Osteocyte (in vitro differentiated cells): ENCODE measurements around the gene JCHAIN. TPM values are rescaled to one million over a fixed set of nuclear protein-coding genes. Genes with fewer than 3 reads are reported as not detected.

ENCODE experiments used
- DNase-seq: peaks from one replicate; pipeline ENCODE4 v3.0.0; 2021; ENCODE audit warnings: mixed read lengths; ENCODE audit not compliant: unreplicated experiment; ENCODE audit errors: extremely low spot score
- H3K27ac Mint-ChIP-seq: one replicate; pipeline ENCODE4 v1.8.0; 2021; ENCODE audit warnings: mild to moderate bottlenecking, mixed read lengths; ENCODE audit not compliant: unreplicated experiment
- H3K27me3 Mint-ChIP-seq: one replicate; pipeline ENCODE4 v1.8.0; 2021; ENCODE audit warnings: mixed read lengths; ENCODE audit not compliant: unreplicated experiment
- H3K36me3 Mint-ChIP-seq: one replicate; pipeline ENCODE4 v1.8.0; 2021; ENCODE audit warnings: mixed read lengths; ENCODE audit not compliant: unreplicated experiment
- H3K4me1 Mint-ChIP-seq: one replicate; pipeline ENCODE4 v1.8.0; 2021; ENCODE audit warnings: mixed read lengths; ENCODE audit not compliant: unreplicated experiment
- H3K4me3 Mint-ChIP-seq: one replicate; pipeline ENCODE4 v1.8.0; 2021; ENCODE audit warnings: mild to moderate bottlenecking, moderate library complexity, mixed read lengths; ENCODE audit not compliant: unreplicated experiment
- H3K9me3 Mint-ChIP-seq: one replicate; pipeline ENCODE4 v1.8.0; 2021; ENCODE audit warnings: mixed read lengths; ENCODE audit not compliant: unreplicated experiment
- total RNA-seq: library from RNA; stranded (reverse); gene quantifications from 2 replicates; pipeline ENCODE4 v1.2.1, GENCODE V29; 2021
- TF ChIP-seq, protein P1 (sequence below): fragments of 200-600 bp; sonication (generic); IDR thresholded peaks from 2 replicates; pipeline ENCODE4 v1.5.0; 2021; ENCODE audit warnings: antibody characterized with exemption, mild to moderate bottlenecking, moderate library complexity

The JCHAIN gene
- total RNA-seq, 1 donor from 2014 or later = not detected

- no peaks in the 10 kb centered on the region for H3K36me3 Mint-ChIP-seq
- no peak overlapping the region for H3K4me3 Mint-ChIP-seq
- H3K27me3 Mint-ChIP-seq = no peaks in the 10 kb centered on the region
- DNase-seq = peak; percentile 54
- H3K27ac Mint-ChIP-seq = no peak overlapping the region
- no peaks in the 10 kb centered on the region for H3K9me3 Mint-ChIP-seq
- H3K4me1 Mint-ChIP-seq = peaks cover 2% of the 10 kb centered on the region
- TF ChIP-seq, protein P1, sequence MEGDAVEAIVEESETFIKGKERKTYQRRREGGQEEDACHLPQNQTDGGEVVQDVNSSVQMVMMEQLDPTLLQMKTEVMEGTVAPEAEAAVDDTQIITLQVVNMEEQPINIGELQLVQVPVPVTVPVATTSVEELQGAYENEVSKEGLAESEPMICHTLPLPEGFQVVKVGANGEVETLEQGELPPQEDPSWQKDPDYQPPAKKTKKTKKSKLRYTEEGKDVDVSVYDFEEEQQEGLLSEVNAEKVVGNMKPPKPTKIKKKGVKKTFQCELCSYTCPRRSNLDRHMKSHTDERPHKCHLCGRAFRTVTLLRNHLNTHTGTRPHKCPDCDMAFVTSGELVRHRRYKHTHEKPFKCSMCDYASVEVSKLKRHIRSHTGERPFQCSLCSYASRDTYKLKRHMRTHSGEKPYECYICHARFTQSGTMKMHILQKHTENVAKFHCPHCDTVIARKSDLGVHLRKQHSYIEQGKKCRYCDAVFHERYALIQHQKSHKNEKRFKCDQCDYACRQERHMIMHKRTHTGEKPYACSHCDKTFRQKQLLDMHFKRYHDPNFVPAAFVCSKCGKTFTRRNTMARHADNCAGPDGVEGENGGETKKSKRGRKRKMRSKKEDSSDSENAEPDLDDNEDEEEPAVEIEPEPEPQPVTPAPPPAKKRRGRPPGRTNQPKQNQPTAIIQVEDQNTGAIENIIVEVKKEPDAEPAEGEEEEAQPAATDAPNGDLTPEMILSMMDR = no peak
These were observed 46.5 kb upstream of the JCHAIN start for GRCh38 chr4:70712604-70713452.

DNA sequence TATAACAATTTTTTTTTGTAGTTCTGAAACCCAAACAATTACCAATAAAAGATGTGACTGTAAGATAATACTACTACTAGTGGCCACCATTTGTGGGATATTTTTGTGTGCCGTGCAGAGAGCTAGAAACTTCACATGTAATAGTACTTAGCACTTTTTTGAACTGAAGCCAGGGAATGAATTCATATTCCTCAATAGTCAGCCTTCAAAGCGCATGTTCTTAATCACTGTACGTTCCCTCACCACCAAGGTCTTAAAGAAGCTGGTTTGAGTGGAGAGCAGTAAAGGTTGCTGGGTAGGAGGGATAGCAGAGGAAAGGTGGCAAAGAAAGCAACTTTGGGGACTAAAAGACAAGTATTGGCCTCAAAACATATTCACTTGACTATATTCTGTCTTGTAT is 45.8 kb upstream of the JCHAIN start:
- H3K36me3 Mint-ChIP-seq = no peaks in the 10 kb centered on the region
- no peak for DNase-seq
- TF ChIP-seq, protein P1 = no peak
- H3K27ac Mint-ChIP-seq = no peak overlapping the region
- H3K27me3 Mint-ChIP-seq = no peaks in the 10 kb centered on the region
- H3K9me3 Mint-ChIP-seq = no peaks in the 10 kb centered on the region
- H3K4me3 Mint-ChIP-seq = no peak overlapping the region
- H3K4me1 Mint-ChIP-seq = peaks cover 3% of the 10 kb centered on the region

- no peak overlapping the region for H3K4me3 Mint-ChIP-seq
These were observed 45.3 kb upstream of the JCHAIN start for GRCh38 chr4:70711599-70711998.

DNA sequence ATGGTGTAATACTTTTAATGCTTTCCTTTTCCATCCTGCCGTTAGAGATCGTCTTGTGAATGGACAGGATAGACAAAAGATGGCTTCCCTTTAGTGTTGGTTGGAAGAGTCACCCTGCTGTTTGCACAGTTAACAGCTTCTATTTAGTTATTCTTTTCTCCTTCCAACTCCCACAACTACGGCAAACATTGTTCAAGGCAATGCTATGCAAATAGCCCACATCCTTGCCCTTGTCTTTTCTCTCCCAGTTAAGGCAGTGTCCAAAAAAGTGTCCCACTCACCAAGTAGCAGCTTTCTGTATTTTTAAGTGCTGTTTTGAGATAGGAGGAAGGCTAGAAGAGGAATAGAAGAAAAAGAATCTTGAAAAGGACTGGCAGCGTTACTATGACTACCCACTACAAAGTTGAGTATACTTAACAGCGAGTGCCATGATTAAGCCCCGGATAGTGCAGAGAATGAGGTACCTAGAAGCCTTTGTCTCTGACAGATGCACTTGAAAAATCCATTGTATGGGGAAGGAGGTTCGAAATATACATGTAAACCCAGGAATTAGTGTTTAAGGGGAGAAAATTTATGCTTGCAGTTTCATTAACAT is 43.4 kb upstream of the JCHAIN start:
- Mint-ChIP-seq H3K9me3 (no peaks in the 10 kb centered on the region), H3K27ac (no peak overlapping the region), H3K27me3 (no peaks in the 10 kb centered on the region), H3K36me3 (no peaks in the 10 kb centered on the region), H3K4me1 (peaks cover 17% of the 10 kb centered on the region), H3K4me3 (no peak overlapping the region)
- TF ChIP-seq, protein P1 = no peak
- DNase-seq = no peak

More at GRCh38 chr4:70711599-70711998, 45.3 kb upstream of the JCHAIN start:
- no peak for DNase-seq
- TF ChIP-seq, protein P1 = no peak
- no peaks in the 10 kb centered on the region for H3K9me3 Mint-ChIP-seq
- peaks cover 8% of the 10 kb centered on the region for H3K4me1 Mint-ChIP-seq
- no peaks in the 10 kb centered on the region for H3K27me3 Mint-ChIP-seq
- no peak overlapping the region for H3K27ac Mint-ChIP-seq
- no peaks in the 10 kb centered on the region for H3K36me3 Mint-ChIP-seq

DNA sequence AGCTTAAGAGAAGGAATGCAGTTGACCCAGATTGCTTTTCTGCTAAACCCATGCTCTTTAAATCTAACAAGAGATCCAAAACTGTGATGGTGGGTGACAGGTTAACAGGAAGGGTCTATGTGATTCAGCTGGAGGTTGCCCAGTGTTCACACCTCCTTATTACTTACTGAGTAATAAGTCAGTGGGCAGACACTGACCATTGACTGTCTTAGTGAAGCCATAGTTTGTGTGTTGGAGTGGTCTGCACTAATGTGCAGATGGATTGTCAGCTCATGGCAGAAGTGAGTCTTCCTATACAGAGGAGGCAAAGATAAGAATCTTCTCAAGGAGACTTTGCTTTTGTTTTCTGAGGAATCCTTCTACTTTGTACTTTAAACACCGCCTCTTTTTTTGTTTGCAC is 40.2 kb upstream of the JCHAIN start:
- Mint-ChIP-seq H3K4me1 (peaks cover 25% of the 10 kb centered on the region), H3K27ac (peak overlapping the region; percentile 86), H3K27me3 (no peaks in the 10 kb centered on the region), H3K4me3 (peak overlapping the region; percentile 80), H3K36me3 (no peaks in the 10 kb centered on the region), H3K9me3 (no peaks in the 10 kb centered on the region)
- TF ChIP-seq, protein P1 = no peak
- no peak for DNase-seq
